GM18907 (cell line): ENCODE data around the gene RPL35A.
"Not testable (repeated sequence)": the region's sequence is repeated elsewhere in the genome, so short reads cannot be mapped to it uniquely, and the experiment has no call there.

Source experiments
- ATAC-seq: cut with Tn5 transposase; IDR thresholded peaks from one replicate; pipeline ENCODE4 v1.9.1; 2021; ENCODE audit warnings: mild to moderate bottlenecking, moderate library complexity; ENCODE audit not compliant: unreplicated experiment

Gene RPL35A

DNA sequence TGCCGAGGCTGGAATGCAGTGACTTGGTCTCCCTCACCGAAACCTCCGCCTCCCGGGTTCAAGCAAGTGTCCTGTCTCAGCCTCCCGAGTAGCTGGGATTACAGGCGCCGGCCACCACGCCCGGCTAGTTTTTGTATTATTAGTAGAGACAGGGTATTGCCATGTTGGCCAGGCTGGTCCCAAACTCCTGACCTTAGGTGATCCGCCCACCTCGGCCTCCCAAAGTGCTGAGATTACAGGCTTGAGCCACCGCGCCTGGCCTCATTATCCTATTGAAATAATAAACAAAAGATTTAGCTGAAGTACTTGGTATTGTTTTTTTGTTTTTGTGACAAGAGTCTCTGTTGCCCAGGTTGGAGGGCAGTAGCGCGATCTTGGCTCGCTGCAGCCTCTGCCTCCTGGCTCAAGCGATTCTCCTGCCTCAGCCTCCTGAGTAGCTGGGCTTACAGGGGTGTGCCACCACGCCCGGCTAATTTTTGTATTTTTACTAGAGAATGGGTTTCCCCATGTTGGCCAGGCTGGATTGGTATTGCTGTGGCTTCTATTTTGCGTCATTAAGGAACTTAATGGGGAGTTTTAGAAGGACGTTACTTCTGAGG, 1.5 kb downstream of the RPL35A start:
- no peak for ATAC-seq

DNA sequence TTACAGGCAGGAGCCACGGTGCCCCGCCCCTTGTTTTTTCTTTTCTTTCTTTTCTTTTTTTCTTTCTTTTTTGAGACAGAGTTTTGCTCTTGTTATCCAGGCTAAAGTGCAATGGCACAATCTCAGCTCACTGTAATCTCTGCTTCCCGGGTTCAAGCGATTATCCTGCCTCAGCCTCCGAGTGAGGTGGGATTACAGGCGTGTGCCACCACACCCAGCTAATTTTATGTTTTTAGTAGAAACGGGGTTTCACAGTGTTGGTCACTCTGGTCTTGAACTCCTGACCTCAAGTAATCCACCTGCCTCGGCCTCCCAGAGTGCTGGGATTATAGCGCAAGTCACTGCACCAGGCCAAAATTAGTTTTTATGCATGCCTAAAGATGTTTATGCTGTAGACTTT, 2.5 kb downstream of the RPL35A start:
- no peak for ATAC-seq

DNA sequence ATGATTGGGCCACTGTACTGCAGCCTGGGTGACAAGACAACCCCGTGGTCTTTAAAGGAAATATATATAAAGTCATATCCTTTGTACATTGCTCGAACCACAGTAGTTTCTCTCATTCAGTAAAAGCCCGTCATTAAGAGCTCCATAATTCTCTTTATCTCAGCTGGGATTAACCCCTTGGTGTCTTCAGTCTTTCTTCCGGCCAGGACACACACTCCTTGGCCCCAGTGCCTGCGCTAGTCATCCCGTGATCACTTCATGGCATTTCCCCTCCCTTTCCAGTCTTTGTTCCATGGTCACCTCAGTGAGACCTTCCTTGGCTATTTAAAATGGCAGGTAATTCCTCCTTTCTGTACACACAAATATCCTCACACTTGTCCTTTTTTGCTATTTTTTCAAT, 3.3 kb downstream of the RPL35A start:
- ATAC-seq, result no peak

DNA sequence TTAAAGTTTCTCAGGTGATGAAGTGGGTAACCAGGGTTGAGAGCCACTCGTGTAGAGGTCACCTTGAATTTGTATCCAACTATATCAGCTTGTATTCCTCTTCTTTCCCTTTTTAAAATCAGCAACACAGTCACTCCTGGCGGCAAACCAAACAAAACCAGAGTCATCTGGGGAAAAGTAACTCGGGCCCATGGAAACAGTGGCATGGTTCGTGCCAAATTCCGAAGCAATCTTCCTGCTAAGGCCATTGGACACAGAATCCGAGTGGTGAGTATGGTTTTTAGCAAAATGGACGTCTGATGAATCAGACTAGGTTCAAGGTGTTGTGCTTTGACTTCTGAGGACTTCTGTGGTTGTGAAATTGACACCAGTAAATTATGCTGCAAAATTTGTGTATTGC, 3.9 kb downstream of the RPL35A start:
- ATAC-seq, result no peak

DNA sequence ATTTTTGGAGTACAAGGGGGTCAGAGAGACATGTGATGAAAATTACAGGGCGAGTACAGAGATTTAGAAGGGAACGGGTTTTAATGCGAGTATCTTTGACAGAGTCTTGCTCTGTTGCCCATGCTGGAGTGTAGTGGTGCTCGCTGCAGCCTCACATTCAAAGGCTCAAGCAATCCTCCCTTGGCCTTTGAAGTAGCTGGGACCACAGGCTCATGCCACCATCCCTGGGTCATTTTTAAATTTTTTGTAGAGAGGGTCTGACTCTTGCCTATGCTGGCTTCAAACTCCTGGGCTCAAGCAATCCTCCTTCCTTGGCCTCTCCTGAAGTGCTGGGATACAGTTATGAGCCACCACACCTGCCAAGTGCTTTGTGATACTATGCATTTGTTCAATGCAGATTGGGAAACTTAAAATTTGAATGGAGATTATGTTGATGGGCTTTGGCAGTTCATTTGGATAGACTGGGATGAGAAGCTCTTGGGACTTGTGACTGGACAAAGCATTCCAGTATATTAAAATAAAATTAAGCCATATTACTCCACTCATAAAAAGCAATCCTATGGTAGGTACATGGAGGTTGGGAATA, 6.0 kb downstream of the RPL35A start:
- no peak for ATAC-seq

DNA sequence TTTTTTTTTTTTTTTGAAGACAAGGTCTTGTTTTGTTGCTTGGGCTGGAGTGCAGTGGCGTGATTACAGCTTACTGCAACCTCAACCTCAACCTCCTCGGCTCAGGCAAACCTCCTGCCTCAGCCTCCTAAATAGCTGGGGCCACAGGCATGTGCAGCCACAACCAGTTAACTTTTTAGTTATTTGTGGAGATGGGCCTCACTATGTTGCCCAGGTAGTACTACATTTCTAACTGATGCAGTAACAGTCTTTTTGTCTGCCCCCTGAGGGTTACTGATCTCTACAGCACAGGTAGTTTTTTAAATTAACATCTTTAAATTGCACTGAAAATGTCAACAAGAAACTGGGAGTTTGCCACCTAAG, 6.6 kb downstream of the RPL35A start:
- no peak for ATAC-seq

DNA sequence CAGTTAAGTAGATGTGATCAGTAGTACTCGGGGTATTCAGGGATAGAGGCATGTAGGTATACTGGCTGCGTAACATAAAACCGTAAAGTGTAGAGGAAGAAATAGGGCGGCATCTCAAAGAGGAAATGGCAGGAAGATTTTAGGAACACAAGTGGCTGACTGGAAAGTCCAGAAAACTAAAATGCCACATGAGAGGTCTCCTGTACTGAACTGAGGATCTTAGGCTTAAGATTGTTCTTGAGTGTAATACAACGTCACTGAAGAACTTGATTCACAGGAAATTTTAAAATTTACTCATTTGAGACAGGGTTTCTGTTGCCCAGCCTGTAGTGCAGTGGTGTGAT, 7.8 kb downstream of the RPL35A start:
- no peak for ATAC-seq

DNA sequence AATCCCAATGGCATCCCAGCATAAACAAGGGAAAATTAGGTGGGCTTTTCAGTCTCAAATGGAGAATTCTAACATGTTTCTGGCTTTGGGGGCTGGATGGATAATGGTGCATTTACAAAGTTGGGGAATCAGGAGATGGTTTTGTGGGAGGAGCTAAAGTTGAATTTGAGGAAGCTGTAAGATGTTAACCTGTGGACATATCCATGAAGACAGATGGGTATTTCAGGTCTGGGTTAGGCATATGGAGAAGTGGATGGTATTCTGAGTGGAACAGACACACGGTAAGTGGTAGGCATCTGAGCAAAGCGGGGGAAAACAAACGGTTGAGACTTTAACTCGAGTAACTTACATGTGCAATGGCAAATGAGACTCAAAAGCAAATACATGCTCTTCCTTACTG, 8.4 kb downstream of the RPL35A start:
- ATAC-seq, result no peak

DNA sequence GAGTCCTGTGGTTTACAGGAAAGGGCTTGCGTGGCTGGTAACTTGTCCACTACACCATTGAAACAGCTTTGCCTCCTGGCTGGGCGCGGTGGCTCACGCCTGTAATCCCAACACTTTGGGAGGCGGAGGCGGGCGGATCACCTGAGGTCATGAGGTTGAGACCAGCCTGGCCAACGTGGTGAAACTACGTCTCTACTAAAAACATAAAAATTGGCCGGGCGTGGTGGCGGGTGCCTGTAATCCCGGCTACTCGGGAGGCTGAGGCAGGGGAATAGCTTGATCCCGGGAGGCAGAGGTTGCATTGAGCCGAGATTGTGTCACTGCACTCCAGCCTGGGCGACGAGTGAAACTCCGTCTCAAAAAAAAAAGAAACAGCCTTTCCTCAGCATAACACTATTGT, 8.9 kb downstream of the RPL35A start:
- not testable (repeated sequence) for ATAC-seq

DNA sequence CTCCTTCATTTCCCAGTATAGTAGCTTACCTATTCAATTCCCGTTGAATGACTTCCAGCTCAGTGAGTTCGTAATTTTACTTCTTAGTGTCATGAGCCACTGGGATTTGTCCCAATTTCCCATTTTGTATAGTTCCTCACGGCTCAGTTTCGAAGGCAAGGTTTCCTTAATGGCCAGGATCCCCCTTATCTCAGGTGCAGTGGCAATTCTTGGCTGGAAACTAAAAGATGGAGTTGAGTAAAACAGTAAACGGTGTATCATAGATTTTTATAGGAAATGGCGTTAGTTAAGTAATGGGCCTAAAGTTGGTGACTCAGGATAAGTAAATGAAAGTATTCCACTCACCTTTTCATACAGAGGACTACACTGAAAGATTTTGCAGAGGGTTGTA, 9.5 kb downstream of the RPL35A start:
- no peak for ATAC-seq

DNA sequence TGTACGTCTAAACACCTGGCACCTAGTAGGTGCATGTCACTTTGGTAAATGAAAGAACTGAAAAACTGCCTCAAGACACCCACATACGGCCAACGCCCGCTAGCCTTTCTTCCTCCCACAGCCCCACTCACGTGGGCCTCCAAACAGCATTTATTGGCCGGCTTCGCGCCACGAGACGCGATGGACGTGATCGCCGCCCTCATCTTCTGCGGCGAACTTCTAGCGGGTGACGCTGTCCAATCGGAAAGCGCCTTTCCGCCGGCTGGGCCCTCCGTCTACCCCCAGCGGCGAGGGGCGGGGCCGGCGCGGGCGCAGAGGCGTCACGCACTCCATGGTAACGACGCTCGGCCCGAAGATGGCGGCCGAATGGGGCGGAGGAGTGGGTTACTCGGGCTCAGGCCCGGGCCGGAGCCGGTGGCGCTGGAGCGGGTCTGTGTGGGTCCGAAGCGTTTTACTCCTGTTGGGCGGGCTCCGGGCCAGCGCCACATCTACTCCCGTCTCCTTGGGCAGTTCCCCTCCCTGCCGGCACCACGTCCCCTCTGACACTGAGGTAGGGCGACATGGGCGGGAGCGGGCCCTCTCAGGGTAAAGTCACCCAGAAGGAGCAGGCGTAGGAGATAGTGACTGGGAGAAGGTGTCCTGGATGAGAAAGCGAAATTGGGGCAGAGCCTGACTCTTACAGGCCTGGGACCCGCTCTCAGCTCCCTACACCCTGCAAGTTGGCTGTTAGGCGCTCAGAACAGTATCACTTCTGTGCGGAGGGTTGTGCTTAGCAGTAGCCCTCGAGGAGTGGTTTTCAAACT, 10.1 kb downstream of the RPL35A start, which contains the start of gene LMLN:
Gene LMLN, plus strand, starts transcription at position 327 of the 803 bp plus-strand sequence. Its CDS starts 29 bp downstream, at position 356.
- ATAC-seq, result peak; percentile 96

DNA sequence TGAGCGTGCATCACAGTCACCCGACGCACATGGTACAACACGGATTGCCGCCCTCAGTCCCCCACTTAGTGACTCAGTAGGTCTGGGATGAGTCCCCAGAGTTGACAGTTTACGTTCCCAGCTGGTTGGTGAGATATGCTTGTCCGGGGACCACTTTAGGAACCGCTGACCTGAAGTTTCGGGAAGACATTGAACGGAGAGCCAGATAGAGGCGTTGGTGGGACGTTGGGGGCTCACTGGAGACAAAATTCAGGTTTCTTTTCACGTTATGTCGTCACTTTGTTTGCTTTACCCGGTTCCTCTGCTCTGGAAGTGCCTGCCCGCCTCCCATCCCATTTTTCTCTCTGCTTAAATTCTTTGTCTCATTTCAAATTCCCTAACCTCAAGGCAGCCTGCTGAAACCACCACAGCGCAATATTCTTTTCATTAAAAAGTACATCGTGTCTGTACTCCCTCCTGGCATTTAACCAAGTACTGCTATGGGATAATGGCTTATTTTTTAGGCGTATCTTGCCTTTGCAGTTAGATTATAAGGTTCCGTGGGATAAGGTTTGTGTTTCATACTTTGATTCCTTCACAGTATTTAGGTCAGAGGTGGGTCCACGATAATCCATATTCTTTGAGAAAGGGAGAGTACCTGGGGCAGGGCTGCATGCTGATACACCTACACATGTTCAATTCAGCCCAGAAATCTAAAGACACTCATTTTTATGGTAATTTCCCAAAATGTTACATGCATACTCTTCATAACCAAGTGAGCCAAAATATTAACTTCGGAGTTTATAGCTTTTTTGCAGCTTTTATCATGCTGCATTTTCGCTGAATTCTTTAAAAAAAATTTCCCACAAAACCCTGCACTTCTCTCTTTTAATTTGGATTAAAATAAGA, 10.9 kb downstream of the RPL35A start:
- ATAC-seq, result no peak

DNA sequence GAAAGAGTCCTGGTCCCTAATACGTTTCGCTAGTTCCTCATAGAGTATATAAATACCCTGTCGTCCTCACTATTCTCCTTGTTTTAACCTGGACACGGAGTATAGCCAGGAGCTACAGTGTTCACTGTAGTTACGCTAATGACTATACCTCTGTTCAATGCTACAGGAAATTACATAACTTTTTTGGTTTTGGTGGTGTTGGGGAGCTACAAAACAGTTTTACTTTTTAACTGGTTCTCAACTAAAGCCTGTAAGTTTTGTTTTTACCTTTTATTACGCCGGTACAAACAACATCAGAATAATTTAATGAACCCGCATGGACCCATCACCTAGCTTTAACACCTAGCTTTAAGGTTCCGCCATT, 11.6 kb downstream of the RPL35A start:
- no peak for ATAC-seq

DNA sequence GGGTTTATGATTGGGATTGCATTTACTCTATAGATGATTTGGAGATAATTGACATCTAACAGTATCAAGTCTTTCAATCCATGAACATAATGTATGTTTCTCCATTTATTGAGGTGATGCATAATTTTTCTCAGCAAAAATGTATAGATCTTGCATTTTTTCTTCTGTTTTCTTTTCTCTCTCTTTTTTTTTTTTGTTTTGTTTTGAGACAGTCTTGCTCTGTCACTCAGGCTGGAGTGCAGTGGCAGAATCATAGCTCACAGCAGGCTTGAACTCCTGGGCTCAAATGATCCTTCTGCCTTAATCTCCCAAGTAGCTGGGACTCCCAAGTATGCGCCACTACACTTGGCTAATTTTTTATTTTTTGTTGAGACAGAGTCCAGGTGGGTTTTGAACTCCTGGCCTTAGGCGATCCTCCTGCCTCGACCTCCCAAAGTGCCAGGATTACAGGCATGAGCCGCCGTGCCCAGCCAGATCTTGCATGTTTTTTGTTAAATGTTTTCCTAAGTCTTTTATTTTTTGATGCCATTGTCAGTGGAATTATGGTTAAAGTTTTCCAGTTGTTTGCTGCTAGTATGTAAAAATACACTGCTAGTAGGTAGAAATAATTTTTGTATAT, 13.1 kb downstream of the RPL35A start:
- ATAC-seq, result no peak

DNA sequence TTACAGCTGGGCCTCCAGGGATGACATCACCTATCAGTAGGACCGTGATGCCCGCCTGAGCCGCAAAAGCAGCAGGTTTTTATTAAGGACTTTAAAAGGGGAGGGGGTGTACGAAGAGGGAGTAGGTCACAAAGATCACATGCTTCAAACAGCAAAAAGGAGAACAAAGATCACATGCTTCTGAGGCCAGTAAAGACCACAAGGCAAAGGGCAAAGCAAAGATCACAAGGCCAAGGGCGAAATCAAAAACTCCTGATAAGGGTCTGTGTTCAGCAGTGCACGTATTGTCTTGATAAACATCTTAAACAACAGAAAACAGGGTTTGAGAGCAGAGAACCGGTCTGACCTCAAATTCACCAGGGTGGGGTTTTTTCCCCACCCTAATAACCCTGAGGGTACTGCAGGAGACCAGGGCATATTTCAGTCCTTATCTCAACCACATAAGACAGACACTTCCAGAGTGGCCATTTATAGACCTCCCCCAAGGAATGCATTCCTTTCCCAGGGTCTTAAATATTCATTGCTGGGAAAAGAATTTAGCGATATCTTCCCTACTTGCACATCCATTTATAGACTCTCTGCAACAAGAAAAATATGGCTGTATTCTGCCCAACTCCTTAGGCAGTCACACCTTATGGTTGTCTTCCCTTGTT, 17.5 kb downstream of the RPL35A start:
- ATAC-seq, result not testable (repeated sequence)

DNA sequence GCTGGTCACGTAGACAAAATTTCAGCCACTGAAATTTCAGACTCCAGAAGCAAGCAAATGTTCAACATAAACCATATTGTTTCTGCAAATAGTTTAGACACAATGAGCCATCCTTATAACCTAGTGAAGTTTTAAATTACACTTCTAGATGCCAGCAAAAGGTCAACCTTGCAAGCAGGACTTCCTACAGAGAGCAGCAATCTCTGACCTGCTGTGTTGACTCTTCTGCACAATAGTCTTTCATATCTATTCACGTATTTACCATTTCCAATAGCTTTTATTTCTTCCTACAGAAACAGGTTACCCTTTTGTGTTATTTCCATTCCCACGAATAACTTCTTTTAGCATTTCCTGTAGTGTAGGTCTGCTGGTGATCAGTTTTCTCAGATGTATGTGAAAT, 20.6 kb downstream of the RPL35A start:
- ATAC-seq, result no peak

DNA sequence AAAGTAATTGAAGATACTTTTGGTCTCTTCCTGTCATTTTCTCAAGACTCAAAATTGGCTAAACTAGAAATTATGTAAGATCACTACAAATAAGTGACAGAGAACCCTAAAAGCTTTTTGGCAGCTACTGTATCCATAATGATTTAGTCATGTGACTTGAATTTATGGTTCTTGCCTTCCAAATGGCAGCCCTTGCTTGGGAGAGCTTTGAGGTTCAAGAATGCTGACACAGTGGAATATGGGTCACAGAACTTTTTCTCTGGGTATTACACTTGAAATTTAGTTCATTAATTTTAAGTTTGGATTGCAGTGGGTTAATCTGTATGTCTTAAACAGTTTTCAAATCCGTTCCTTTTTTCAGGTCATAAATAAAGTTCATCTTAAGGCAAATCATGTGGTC, 24.0 kb downstream of the RPL35A start:
- ATAC-seq, result no peak

DNA sequence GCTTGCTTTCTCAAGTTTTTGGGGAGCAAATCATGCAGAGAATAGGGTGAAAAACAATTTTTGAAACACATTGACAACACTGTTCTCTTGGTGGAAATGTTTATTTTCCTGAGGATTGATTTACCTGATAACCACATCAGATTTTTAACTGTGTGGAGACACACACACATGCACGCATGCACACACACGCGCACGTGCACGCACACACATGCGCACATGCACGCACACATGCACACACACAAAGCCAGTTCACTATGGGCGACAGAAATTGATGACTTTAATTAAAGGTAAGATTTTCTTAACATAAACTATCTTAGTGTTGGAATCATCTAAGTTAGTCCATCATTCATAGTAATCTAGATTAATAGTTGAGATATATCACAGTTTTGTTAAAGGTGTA, 25.3 kb downstream of the RPL35A start:
- ATAC-seq, result no peak

DNA sequence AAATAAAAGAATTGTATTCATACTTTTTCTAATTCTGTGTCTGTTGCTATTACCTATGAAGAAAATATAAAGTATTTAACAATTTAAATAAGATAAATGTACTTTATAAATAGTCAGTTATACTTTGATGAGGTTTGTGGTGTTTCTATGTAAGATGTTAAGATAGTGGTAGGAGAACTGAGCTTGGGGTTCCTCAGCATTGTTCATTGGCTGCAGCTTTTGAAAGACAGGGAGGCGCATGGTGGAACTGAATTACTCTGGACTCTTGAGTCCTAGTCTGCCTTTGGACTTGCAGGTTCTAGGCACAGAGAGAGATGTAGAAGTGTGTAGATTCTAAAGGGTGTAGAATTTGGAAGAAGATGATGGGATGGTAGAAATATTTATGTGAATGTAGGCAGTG, 33.1 kb downstream of the RPL35A start:
- ATAC-seq, result no peak

DNA sequence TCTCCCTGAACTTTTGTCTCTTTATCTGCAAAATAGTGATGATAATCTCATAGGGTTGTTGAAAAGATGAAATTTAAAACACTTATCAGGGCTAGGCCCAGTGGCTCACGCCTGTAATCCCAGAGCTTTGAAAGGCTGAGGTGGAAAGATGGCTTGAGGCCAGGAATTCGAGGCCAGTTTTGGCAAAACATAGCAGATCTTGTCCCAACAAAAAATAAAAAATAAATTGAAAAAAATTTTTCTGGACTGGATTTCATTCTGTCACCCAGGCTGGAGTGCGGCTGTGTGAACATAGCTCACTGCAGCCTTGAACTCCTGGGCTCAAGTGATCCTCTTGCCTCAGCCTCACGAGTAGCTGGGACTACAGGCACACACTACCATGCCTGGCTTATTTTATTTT, 39.7 kb downstream of the RPL35A start:
- ATAC-seq, result no peak

DNA sequence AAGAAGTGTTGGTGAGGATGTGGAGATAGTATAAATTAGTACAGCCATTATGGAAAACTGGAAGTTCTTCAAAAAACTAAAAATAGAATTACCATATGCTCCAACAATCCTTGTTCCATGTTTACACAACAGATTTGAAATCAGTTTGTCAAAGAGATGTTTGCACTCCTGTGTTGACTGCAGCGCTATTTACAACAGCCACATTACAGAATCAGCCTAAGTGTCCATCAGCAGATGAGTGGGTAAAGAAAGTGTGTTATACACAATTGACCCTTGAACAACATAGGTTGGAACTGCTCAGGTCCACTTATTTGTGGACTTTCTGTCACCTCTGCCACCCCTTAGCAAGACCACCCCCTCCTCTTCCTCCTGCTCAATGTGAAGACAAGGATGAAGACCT, 44.7 kb downstream of the RPL35A start:
- ATAC-seq, result no peak
